ENCODE measurements around the gene TPPP3.

GRCh38 chr16:67413978-67414911 is 20.9 kb upstream of the TPPP3 start:
- no peak for TF ChIP-seq CTCF (IDR thresholded peaks at IDR 0.05)
- no peak for TF ChIP-seq POLR2A (IDR thresholded peaks at IDR 0.05)
